BLaER1 treated with 17β-estradiol and CSF1 and Interleukin-3, amounts not matched to agents 10 nM and 100 nM (cell line): ENCODE measurements around the gene OLFM4.

ENCODE experiments used
- H3K27ac ChIP-seq, 11 experiments: shearing (Covaris generic); formaldehyde crosslinking; 2 replicates each; pipeline ENCODE4 v1.8.1; 2022
- H3K27me3 ChIP-seq, 11 experiments: shearing (Covaris generic); formaldehyde crosslinking; 2 replicates each; pipeline ENCODE4 v1.8.1; 2022
- H3K36me3 ChIP-seq, 11 experiments: shearing (Covaris generic); formaldehyde crosslinking; 2 replicates each; pipeline ENCODE4 v1.8.1; 2022
- H3K4me1 ChIP-seq, 10 experiments: shearing (Covaris generic); formaldehyde crosslinking; 2 replicates each; pipeline ENCODE4 v1.8.1; 2022
- H3K4me2 ChIP-seq, 11 experiments: shearing (Covaris generic); formaldehyde crosslinking; 2 replicates each; pipeline ENCODE4 v1.8.1; 2022
- H3K4me3 ChIP-seq, 10 experiments: shearing (Covaris generic); formaldehyde crosslinking; 2 replicates each; pipeline ENCODE4 v1.8.1; 2022
- H3K9ac ChIP-seq, 11 experiments: shearing (Covaris generic); formaldehyde crosslinking; 2 replicates each; pipeline ENCODE4 v1.8.1; 2022
- H3K9me3 ChIP-seq, 11 experiments: shearing (Covaris generic); formaldehyde crosslinking; replicated peaks in 1 of 11; 2 replicates each; pipeline ENCODE4 v1.8.1; 2022
- H4K20me1 ChIP-seq, 11 experiments: shearing (Covaris generic); formaldehyde crosslinking; 2 replicates each; pipeline ENCODE4 v1.8.1; 2022
- Cebpa-rat ChIP-seq, 11 experiments: shearing (Covaris generic); IDR thresholded peaks; 2 replicates each; pipeline ENCODE4 v1.8.1; 2022

Gene OLFM4

GRCh38 chr13:53023246-53023645 is 5.4 kb upstream of the OLFM4 start:
- H3K27ac ChIP-seq = no peak overlapping the region
- H3K9ac ChIP-seq = no peak overlapping the region
- H3K4me2 ChIP-seq = no peak overlapping the region
- H4K20me1 ChIP-seq = no peaks in the 10 kb centered on the region
- H3K9me3 ChIP-seq = no peaks in the 10 kb centered on the region
- no peaks in the 10 kb centered on the region for H3K4me1 ChIP-seq
- no peaks in the 10 kb centered on the region for H3K36me3 ChIP-seq
- H3K27me3 ChIP-seq = no peaks in the 10 kb centered on the region
- TF ChIP-seq Cebpa-rat (IDR thresholded peaks at IDR 0.05) = no peak
- H3K4me3 ChIP-seq = no peak overlapping the region

- Histone ChIP-seq H4K20me1 (no peaks in the 10 kb centered on the region), H3K4me1 (no peaks in the 10 kb centered on the region), H3K36me3 (no peaks in the 10 kb centered on the region), H3K27ac (no peak overlapping the region), H3K4me2 (no peak overlapping the region), H3K9me3 (no peaks in the 10 kb centered on the region), H3K9ac (no peak overlapping the region), H3K27me3 (no peaks in the 10 kb centered on the region), H3K4me3 (no peak overlapping the region)
- TF ChIP-seq Cebpa-rat (IDR thresholded peaks at IDR 0.05) = no peak
Observed at GRCh38 chr13:53028063-53028462, 550 bp upstream of the OLFM4 start.

- Histone ChIP-seq H4K20me1 (no peaks in the 10 kb centered on the region), H3K4me3 (no peak overlapping the region), H3K9ac (no peak overlapping the region), H3K27ac (no peak overlapping the region), H3K4me1 (no peaks in the 10 kb centered on the region), H3K9me3 (no peaks in the 10 kb centered on the region), H3K36me3 (no peaks in the 10 kb centered on the region), H3K4me2 (no peak overlapping the region), H3K27me3 (no peaks in the 10 kb centered on the region)
- TF ChIP-seq Cebpa-rat (IDR thresholded peaks at IDR 0.05) = no peak
Observed at GRCh38 chr13:53032849-53033248, 4.2 kb downstream of the OLFM4 start.

GRCh38 chr13:53038993-53039392 is 10.4 kb downstream of the OLFM4 start:
- TF ChIP-seq Cebpa-rat (IDR thresholded peaks at IDR 0.05) = no peak
- H3K9ac ChIP-seq = no peak overlapping the region
- H3K4me2 ChIP-seq = no peak overlapping the region
- no peaks in the 10 kb centered on the region for H4K20me1 ChIP-seq
- H3K9me3 ChIP-seq = no peaks in the 10 kb centered on the region
- no peak overlapping the region for H3K27ac ChIP-seq
- no peaks in the 10 kb centered on the region for H3K4me1 ChIP-seq
- no peaks in the 10 kb centered on the region for H3K27me3 ChIP-seq
- H3K4me3 ChIP-seq = no peak overlapping the region
- H3K36me3 ChIP-seq = no peaks in the 10 kb centered on the region

- Histone ChIP-seq H3K4me2 (no peak overlapping the region), H3K27me3 (no peaks in the 10 kb centered on the region), H3K4me1 (no peaks in the 10 kb centered on the region), H3K9ac (no peak overlapping the region), H3K4me3 (no peak overlapping the region), H3K36me3 (no peaks in the 10 kb centered on the region), H4K20me1 (no peaks in the 10 kb centered on the region), H3K9me3 (no peaks in the 10 kb centered on the region), H3K27ac (no peak overlapping the region)
- no peak for TF ChIP-seq Cebpa-rat (IDR thresholded peaks at IDR 0.05)
Observed at GRCh38 chr13:53041968-53042516, 13.4 kb downstream of the OLFM4 start.

- no peaks in the 10 kb centered on the region for H4K20me1 ChIP-seq
- no peaks in the 10 kb centered on the region for H3K36me3 ChIP-seq
Observed at GRCh38 chr13:53042877-53043276, 14.3 kb downstream of the OLFM4 start.

GRCh38 chr13:53043398-53043797 is 14.8 kb downstream of the OLFM4 start:
- Histone ChIP-seq H3K9ac (no peak overlapping the region), H4K20me1 (no peaks in the 10 kb centered on the region), H3K4me3 (no peak overlapping the region), H3K4me2 (no peak overlapping the region), H3K36me3 (no peaks in the 10 kb centered on the region), H3K9me3 (no peaks in the 10 kb centered on the region), H3K27me3 (no peaks in the 10 kb centered on the region), H3K27ac (no peak overlapping the region), H3K4me1 (no peaks in the 10 kb centered on the region)
- no peak for TF ChIP-seq Cebpa-rat (IDR thresholded peaks at IDR 0.05)

More at GRCh38 chr13:53042877-53043276, 14.3 kb downstream of the OLFM4 start:
- no peak overlapping the region for H3K4me3 ChIP-seq
- no peak overlapping the region for H3K4me2 ChIP-seq
- no peaks in the 10 kb centered on the region for H3K9me3 ChIP-seq
- no peak overlapping the region for H3K9ac ChIP-seq
- no peaks in the 10 kb centered on the region for H3K4me1 ChIP-seq
- no peak for TF ChIP-seq Cebpa-rat (IDR thresholded peaks at IDR 0.05)
- H3K27me3 ChIP-seq = no peaks in the 10 kb centered on the region
- no peak overlapping the region for H3K27ac ChIP-seq

- H3K9ac ChIP-seq = no peak overlapping the region
- H4K20me1 ChIP-seq = no peaks in the 10 kb centered on the region
- H3K9me3 ChIP-seq = no peaks in the 10 kb centered on the region
- no peaks in the 10 kb centered on the region for H3K36me3 ChIP-seq
- no peak for TF ChIP-seq Cebpa-rat (IDR thresholded peaks at IDR 0.05)
- H3K27me3 ChIP-seq = no peaks in the 10 kb centered on the region
- H3K4me1 ChIP-seq = no peaks in the 10 kb centered on the region
- no peak overlapping the region for H3K4me2 ChIP-seq
- H3K27ac ChIP-seq = no peak overlapping the region
- no peak overlapping the region for H3K4me3 ChIP-seq
Observed at GRCh38 chr13:53045189-53045588, 16.6 kb downstream of the OLFM4 start.

- Histone ChIP-seq H3K36me3 (no peaks in the 10 kb centered on the region), H3K4me1 (no peaks in the 10 kb centered on the region), H3K27ac (no peak overlapping the region), H3K4me3 (no peak overlapping the region), H3K9me3 (no peaks in the 10 kb centered on the region), H3K27me3 (no peaks in the 10 kb centered on the region), H3K4me2 (no peak overlapping the region), H3K9ac (no peak overlapping the region), H4K20me1 (no peaks in the 10 kb centered on the region)
- no peak for TF ChIP-seq Cebpa-rat (IDR thresholded peaks at IDR 0.05)
Observed at GRCh38 chr13:53048880-53049279, 20.3 kb downstream of the OLFM4 start.

- no peaks in the 10 kb centered on the region for H3K36me3 ChIP-seq
- no peaks in the 10 kb centered on the region for H4K20me1 ChIP-seq
- no peak overlapping the region for H3K4me2 ChIP-seq
- H3K9ac ChIP-seq = no peak overlapping the region
- no peak for TF ChIP-seq Cebpa-rat (IDR thresholded peaks at IDR 0.05)
- no peaks in the 10 kb centered on the region for H3K27me3 ChIP-seq
- no peaks in the 10 kb centered on the region for H3K4me1 ChIP-seq
- H3K4me3 ChIP-seq = no peak overlapping the region
- no peak overlapping the region for H3K27ac ChIP-seq
- H3K9me3 ChIP-seq = no peaks in the 10 kb centered on the region
Observed at GRCh38 chr13:53050151-53050550, 21.5 kb downstream of the OLFM4 start.
